Cardiac muscle cell (in vitro differentiated cells and primary cell): ENCODE results near the gene SGCA. TPM values are rescaled to one million over a fixed set of nuclear protein-coding genes. Genes with fewer than 3 reads are reported as not detected.
A peak's percentile ranks its signal among the peaks of the same experiment; 100 is the strongest.

ENCODE experiments used
- DNase-seq, 2 donors: peaks; one replicate each; pipeline versions ENCODE4 v3.0.0 to v3.0.0-alpha.2; 2010 to 2017; ENCODE audit warnings: low read depth in 1 of 2, low spot score in 1 of 2
- H3K27ac ChIP-seq: fragments of 200-600 bp; sonication (generic); 2 replicates; pipeline ENCODE4 v1.5.1; 2016
- H3K27me3 ChIP-seq: fragments of 200-600 bp; sonication (generic); 2 replicates; pipeline ENCODE4 v1.6.0; 2016; ENCODE audit warnings: control low read depth
- H3K36me3 ChIP-seq: fragments of 200-600 bp; sonication (generic); 2 replicates; pipeline ENCODE4 v1.5.1; 2016; ENCODE audit warnings: control low read depth
- H3K4me1 ChIP-seq: fragments of 200-600 bp; sonication (generic); 2 replicates; pipeline ENCODE4 v1.8.1; 2017; ENCODE audit warnings: low read depth, mild to moderate bottlenecking, mixed run types
- H3K4me3 ChIP-seq: fragments of 200-600 bp; sonication (generic); 2 replicates; pipeline ENCODE4 v1.5.1; 2016; ENCODE audit warnings: mild to moderate bottlenecking
- H3K9me3 ChIP-seq: fragments of 200-600 bp; sonication (generic); 2 replicates; pipeline ENCODE4 v1.5.1; 2017; ENCODE audit warnings: low read depth, mild to moderate bottlenecking, control low read depth
- polyA plus RNA-seq: library from polyadenylated mRNA; unstranded; fragments of >200 nt; fragmentation: Nextera tagmentation; extraction: Ambion mirVana; gene quantifications from 2 replicates; pipeline ENCODE4 v1.2.1, GENCODE V29; 2016
- total RNA-seq: library from RNA; depleted of rRNA; stranded (reverse); fragments of >200 nt; gene quantifications from 2 replicates; pipeline ENCODE4 v1.2.3, GENCODE V29; 2016
- TF ChIP-seq, protein P1 (sequence below): IDR thresholded peaks from 2 replicates; pipeline ENCODE4 v1.5.1; 2012; ENCODE audit warnings: low read depth, mild to moderate bottlenecking, low read length

Gene SGCA
- total and polyA plus RNA-seq, 2 experiments from 2014 or later: 63.3 to 69.9 TPM

GRCh38 chr17:50217591-50217990 is 51.8 kb downstream of the SGCA start:
- Histone ChIP-seq H3K4me1 (peaks cover 16% of the 10 kb centered on the region), H3K4me3 (no peak overlapping the region), H3K36me3 (no peaks in the 10 kb centered on the region), H3K27me3 (no peaks in the 10 kb centered on the region), H3K27ac (no peak overlapping the region), H3K9me3 (no peaks in the 10 kb centered on the region)
- TF ChIP-seq, protein P1, sequence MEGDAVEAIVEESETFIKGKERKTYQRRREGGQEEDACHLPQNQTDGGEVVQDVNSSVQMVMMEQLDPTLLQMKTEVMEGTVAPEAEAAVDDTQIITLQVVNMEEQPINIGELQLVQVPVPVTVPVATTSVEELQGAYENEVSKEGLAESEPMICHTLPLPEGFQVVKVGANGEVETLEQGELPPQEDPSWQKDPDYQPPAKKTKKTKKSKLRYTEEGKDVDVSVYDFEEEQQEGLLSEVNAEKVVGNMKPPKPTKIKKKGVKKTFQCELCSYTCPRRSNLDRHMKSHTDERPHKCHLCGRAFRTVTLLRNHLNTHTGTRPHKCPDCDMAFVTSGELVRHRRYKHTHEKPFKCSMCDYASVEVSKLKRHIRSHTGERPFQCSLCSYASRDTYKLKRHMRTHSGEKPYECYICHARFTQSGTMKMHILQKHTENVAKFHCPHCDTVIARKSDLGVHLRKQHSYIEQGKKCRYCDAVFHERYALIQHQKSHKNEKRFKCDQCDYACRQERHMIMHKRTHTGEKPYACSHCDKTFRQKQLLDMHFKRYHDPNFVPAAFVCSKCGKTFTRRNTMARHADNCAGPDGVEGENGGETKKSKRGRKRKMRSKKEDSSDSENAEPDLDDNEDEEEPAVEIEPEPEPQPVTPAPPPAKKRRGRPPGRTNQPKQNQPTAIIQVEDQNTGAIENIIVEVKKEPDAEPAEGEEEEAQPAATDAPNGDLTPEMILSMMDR: no peak
- no peak for DNase-seq

DNA sequence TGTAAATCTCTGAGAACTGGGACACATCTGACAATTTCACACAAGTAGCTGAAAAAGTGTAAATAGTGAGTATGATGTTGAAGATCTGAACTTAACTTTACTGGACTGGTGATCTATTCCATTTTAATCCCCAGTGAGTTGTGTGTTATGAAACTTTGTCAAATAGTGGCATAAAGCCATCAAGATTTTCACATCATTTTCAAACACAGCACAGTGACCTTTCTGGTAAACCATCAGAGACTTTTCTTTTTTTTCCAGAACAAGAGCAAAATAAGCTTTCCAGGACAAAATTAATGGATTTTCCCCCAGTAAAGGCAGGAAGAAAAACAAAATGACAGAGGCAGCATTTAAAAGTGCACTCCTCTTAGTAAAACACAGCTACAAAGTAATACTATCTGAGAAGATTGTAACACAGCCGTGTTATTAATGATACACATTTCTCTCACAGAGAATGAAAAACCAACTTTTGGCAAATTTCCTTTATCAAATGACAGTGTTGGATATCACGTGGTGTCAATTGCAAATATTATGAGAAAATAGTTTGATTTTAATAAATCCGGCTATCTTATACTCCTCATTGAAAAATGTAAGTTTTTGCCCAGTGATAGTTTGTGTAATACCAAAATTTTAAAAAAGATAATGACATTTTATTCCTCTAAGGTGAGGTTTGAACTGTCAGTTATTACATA is 52.4 kb downstream of the SGCA start:
- H3K4me3 ChIP-seq: no peak overlapping the region
- H3K4me1 ChIP-seq: peaks cover 16% of the 10 kb centered on the region
- no peaks in the 10 kb centered on the region for H3K36me3 ChIP-seq
- TF ChIP-seq, protein P1: no peak
- H3K27ac ChIP-seq: peak overlapping the region; percentile 94
- DNase-seq: peak in 1 of 2 donors; percentile 48
- no peaks in the 10 kb centered on the region for H3K9me3 ChIP-seq
- no peaks in the 10 kb centered on the region for H3K27me3 ChIP-seq

DNA sequence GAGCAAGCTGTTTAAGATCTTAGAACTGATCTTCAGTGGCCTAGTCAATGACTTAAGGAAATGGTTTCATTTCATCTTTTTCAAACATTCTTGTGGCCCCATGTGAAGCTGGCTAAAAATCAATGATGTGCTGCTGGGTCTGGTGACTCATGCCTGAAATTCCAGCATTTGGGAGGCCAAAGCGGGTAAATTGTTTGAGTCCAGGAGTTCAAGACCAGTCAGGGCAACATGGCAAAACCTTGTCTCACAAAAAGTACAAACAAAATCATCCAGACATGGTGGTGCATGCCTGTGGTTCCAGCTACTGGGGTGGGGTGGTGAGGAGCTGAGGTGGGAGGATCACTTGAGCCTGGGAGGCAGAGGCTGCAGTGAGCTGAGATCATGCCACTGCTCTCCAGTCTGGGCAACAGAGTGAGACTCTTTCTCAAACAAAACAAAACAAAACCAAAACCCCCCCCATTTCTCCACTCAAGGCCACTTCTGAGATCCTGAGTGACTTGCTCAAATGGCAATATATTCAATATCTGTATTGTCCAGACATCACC is 53.0 kb downstream of the SGCA start:
- peak in 1 of 2 donors; percentile 92 for DNase-seq
- Histone ChIP-seq H3K4me1 (peaks cover 16% of the 10 kb centered on the region), H3K27me3 (no peaks in the 10 kb centered on the region), H3K9me3 (no peaks in the 10 kb centered on the region), H3K4me3 (no peak overlapping the region), H3K27ac (peak overlapping the region; percentile 94), H3K36me3 (no peaks in the 10 kb centered on the region)
- TF ChIP-seq, protein P1: no peak

- peak in 1 of 2 donors; percentile 82 for DNase-seq
- Histone ChIP-seq H3K9me3 (no peaks in the 10 kb centered on the region), H3K4me3 (no peak overlapping the region), H3K36me3 (no peaks in the 10 kb centered on the region), H3K27me3 (no peaks in the 10 kb centered on the region), H3K4me1 (peaks cover 16% of the 10 kb centered on the region), H3K27ac (peak overlapping the region; percentile 94)
- TF ChIP-seq, protein P1: no peak
Observed at GRCh38 chr17:50219342-50219741, 53.5 kb downstream of the SGCA start.

GRCh38 chr17:50219939-50220465 is 54.2 kb downstream of the SGCA start:
- Histone ChIP-seq H3K9me3 (no peaks in the 10 kb centered on the region), H3K27ac (peak overlapping the region; percentile 94), H3K4me1 (peaks cover 16% of the 10 kb centered on the region), H3K36me3 (no peaks in the 10 kb centered on the region), H3K27me3 (no peaks in the 10 kb centered on the region), H3K4me3 (no peak overlapping the region)
- TF ChIP-seq, protein P1: no peak
- peak; percentile 82 to 90 for DNase-seq
